GM18870 (cell line): Measurements from ENCODE around the gene USP21.

Experiments
- ATAC-seq: cut with Tn5 transposase; IDR thresholded peaks from one replicate; pipeline ENCODE4 v1.9.1; 2021; ENCODE audit warnings: moderate library complexity; ENCODE audit not compliant: unreplicated experiment

The USP21 gene

DNA sequence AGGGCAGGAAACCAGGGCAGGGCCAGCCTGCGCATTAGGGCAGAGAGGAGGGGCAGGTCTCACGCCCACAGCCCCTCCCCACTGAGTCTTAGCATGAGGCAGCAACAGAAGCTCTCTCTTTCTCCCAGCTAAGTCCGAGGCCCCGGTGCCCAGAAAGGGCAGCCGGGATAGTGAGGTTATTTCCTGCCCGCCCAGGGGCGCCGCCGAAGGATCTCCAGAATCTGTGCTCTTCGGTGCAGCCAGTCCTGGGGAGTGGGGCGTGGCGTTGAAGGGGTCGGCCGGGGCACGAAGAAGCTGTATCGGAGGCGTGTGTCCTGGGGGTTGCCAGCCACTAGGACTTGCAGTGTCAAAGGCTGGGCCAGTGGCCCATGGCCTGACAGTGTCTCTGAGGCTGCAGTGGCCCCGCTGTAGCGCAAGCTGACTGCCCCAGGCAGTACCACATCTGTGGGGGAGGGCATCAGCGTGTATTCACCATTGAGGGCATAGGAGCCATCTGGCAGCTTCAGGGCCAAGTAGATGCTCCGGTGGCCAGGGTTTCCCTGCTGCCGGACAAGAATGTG, 31.7 kb downstream of the USP21 start:
- no peak for ATAC-seq

DNA sequence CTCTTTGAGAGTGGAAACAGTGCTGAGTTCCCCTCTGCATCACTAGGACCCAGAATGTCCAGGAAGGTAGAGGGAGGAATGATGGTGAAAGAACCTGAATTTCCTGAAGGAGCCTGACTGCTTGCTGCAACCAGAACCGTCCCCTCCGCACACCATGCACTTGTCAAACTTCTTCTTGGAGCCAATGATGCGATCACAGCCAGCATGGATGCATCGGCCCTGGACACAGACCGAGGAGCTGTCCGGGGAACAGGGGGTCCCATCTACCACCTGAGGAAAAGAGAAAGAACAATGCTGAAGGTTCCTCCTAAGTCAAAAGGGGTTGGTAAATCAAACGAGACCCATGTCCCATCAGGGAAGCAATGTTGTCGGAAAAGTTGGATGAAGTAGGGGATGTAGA, 32.7 kb downstream of the USP21 start:
- no peak for ATAC-seq

DNA sequence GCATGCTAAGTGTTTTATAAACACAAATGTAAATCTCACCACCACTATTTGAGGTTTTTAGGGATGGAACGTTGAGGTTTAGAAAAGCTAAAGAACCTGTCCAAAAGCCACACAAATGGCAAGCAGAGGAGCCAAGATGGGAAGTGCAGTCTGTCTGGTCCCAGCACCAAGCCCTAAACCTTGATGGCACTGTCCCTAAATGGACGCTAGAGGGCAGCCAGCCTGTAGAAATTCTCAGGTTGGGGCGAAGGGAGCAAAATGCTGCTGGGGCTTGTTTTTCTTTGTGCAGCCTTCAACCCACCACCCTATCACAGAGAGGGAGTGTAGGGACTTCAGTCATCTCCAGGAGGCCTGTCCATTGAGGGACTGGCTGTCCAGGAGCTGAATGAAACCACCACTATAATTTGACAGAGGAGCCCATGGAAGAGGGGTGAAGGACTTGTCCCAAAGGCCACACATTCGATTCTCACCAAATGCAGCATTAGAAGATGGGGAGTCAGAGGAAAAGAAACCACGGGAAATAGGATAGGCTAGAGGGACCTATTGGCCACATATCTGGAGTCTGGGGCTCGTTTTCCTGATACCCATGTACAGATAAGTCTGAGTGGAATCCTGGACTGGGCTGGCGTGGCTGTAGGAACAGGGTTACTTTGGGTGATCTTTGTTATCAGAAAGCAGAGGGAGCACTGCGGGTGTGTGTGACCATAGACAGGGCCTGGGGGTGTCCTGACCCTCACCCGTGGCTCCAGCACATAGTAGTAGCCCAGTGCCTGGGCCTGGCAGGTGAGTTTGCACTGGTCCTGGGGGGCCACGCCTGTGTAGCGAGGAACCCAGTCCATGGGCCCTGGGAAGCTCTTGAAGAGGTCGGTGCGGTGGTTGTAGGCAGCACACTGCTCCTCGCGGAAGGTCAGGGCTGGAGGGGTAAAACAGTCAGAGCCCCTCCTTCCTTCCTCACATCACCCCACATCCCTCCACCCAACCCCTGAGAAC, 33.5 kb downstream of the USP21 start:
- ATAC-seq = peak; percentile 57

DNA sequence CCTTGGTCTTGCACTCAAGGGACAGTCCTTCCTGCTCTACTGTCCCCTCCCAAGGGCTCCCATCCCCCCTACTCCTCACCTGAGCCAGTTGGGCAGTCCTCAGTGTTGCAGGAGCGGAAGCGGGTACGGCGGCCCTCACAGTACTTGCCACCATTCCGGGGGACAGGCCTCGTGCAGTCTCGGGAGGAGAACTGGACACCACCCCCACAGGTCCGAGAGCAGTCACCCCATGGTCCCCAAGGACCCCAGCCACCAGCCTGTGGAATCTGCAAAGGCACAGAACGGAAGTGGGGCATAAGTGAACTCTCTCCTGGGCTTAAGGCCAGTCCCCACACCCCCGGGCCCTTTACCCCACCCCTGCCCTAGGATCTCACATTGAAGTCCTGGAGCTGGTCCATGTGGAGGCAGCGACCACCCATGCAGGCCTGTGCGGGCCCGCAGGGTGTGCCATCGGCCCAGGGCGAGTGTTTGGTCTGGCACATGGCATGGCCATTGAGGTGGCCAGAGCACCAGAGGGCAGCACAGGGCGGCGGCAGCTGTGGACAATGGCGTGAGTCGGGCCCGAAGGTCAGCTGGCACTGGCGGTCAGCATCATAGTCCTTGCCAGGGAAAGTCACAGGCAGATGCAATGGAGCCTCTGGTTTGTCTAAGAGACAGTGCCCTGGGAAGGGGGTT, 34.4 kb downstream of the USP21 start:
- ATAC-seq = no peak

DNA sequence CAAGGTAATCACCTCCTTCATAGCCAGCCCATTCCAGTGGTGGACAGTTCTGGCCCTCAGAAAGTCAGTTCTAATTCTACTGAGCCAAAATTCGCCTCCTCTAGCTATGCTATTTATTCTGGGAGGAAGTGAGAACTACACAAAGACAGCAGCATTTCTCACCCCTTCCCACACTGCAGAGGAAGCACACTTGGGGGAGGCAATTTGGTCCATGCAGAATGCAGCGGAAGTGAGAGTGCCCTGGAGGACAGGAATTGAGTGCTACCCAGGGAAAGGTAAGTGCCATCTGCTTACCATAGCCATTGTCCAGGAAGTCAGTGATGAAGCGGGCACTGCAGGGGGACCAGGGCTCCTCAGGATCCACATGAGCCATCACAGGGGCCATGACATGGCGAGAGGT, 35.9 kb downstream of the USP21 start:
- ATAC-seq = no peak

DNA sequence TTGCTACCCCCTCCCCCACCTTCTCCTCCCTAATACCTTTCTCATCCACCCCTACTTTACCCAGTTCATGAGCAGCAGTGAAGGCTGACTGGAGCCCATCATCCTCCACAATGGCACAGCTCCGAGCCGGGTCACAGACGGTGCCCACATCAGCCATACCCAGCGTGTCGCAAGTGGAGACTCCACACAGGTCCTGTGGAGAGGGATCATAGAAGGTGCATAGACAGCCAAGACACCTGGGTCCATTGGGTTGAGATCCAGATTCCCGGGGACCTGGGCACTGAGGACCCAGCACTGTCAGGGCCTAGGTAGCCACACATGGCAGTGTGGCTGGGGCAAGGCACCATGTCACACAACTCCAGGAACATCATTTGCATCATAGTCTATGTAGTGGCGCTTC, 36.8 kb downstream of the USP21 start:
- ATAC-seq = no peak

DNA sequence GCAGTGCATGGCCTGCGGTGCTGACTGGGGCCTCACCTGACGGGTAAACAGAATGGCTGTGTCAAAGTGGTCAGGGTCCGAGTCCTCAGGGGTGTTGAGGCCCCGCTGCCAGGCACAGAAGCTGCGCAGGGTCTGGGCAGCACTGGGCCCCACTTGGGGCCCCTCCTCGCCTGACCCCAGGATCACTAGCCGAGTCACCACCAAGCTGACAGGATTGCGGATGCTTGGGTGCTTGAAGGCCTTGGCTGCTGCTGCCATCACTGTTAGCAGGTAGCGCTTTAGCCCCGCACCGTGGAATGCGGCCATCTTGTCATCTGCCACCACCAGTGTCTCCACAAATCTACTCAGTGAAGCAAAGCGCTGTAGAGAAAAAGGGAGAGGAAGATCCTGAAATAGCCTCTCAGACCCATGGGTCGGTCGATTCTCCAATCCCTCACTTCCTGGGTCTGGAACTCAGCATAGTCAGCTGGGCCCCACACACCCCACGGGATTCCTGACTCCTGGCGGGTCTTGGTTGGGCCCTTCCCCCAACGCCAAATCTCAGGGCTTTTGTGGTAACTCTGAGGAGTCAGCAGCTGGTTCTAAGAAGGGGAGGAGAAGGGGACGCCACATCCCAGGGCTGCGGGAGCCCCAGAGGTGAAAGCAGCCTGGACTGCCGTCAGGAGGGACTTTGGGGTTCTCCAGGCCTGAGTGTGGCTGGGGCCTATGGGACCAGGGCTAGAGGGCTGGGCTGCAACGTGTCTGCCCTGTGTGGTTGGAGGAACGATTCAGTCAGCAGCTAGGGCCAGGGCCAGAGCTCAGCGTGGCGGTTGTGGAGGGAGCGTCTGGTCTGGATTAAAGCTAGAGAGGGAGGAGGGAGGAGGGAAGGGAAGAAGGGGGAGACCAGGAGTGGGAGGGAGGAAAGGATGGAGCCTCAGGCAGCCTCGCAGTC, 37.5 kb downstream of the USP21 start:
- ATAC-seq = no peak

DNA sequence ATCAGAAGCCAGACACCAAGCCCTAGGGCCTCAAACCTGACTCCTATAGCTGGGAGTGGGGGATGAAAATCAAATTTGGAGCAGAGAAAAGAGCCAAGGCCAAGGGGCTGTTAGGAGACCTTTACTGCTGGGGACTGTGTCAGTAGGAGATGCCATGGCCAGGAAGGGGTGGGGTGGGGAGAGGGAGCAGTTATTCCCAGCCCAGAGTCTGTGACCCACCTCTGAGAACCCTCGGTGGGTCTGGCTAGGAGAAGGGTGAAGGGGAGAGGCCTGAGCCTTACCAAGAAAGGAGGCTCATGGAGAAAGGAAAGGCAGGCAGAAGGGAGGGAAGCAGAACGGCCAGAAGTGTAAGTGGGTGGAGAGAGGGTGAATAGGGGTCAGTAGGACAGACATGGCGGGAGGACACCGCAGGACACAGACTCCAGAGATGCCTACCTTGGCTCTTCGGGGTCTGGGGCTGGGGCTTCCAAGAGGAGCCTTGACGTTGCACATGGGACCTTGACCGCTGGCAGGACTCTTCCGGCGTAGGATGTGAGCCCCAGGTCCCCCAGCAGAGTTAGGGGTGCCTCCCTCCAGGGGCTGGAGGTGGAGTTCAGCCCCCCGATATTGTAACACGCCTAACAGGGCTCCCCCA, 38.4 kb downstream of the USP21 start:
- no peak for ATAC-seq

DNA sequence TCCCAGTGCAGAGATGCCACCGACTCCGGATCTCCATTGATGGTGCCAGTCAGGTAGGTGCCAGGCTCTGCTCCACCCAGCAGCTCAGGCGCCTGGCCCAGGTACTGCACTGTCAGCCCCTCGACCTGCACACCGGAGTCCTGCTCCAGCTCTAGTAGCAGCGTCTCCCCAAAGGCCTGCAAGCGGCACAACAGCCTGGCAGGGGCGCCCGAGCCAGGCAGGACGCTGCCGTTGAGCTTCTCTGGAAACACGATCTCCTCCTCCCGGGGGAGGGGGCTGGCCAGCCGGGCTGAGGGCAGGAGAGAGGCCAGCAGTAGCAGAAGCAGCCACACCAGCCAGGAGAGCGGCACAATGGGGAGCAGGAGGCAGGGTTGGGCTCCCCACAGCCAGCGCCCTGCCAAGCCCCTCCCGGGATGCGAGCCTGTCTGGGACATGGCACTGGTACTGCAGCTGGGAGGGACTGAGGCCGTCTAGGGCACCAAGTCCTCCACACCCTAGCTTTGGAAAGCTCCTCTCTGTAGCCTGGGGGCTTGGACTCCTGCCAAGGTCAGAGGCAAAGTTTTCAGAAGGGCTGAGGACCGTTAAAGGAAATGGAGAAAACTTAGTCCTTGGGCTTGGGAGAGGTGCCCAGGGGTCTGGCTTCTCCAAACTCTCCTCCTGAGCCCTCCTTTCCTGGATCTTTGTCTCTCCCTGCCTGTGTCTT, 39.0 kb downstream of the USP21 start:
- ATAC-seq = no peak

DNA sequence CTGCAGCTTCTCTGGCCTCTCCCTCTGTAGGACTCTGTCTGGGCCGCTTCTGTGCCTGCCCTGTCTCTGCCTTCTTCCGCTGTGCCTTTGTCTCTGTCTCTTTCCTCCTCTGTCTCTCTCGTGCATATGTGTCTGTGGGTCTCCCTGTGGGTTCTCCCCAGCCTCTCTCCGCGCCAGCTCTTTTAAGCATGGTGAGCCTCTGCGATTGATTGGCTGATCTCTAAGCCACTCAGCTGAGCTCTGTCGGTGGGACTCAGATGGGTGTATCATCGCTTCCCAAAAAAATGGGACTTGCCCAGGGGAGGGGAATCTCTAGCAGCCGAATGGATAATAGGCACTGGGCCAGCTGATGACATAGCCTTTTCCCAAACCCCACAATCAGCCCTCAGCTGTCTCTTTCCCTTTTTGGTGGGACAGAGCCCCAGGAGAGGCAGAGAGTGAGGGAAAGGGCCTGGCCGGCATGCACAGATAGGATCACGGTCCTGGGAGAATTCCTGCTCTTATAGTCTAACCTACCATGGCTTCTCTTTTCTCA, 39.7 kb downstream of the USP21 start, which contains the start of gene ADAMTS4:
ADAMTS4 (minus strand) TSS at position 158 of the 535 bp plus-strand sequence. CDS start 427 bp downstream, outside the sequence.
- ATAC-seq = no peak

DNA sequence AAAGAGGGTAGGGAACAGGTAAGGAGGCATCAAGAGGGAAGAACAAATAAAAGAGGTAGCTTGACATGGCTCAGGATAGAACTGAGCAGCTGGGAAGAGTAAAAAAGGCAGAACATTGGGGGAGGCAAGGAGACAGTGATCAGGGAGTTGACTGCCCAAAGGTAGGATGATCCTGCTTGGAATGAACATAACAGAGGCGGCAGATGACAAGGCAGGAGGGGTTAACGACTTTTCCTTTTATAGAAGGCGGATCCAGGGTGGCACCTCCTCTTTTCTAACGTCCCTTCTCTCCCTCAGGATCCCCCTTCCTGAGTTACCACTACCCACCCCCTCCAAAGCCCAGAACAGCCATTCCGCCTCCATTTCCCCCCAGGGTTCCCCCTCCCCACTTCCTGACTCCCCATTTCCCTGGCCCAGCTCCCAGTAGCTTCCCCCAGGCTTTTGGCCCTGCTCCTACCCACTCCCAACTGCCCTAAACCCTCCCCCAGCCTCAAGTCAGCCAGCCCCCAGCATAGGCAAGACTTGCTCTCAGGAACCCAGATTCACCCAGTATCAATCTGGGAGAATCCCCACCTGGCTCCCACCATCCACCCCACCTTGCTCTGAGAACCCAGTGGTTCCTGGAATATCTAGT, 40.3 kb downstream of the USP21 start:
- ATAC-seq = no peak

DNA sequence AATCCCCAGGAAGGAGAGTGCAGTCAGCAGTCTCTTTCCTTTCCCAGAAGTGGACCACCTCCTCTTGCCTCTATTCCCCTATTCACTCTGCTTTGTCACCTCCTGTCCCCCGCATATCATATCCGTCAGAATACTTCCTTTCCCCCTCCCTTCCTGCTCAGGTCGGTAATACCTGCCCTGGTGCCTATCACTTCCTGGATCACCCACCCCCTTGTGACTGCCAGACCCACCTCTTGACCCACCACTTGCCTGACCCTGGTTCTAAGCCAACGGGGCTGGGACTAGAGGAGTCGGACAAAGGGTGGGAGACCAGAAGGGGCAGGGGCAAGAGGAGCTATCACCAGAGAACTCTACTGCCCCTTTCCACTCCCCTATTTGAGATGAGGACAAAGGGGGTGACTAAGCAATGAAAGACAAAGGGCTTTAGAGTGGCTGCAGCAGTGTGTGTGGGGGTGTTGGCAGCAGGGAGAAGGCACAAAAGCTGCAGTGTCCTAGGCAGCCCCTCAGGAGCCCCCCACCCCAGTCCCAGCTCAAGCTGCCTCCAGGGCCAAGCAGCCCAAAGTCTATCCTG, 41.2 kb downstream of the USP21 start:
- ATAC-seq = no peak

DNA sequence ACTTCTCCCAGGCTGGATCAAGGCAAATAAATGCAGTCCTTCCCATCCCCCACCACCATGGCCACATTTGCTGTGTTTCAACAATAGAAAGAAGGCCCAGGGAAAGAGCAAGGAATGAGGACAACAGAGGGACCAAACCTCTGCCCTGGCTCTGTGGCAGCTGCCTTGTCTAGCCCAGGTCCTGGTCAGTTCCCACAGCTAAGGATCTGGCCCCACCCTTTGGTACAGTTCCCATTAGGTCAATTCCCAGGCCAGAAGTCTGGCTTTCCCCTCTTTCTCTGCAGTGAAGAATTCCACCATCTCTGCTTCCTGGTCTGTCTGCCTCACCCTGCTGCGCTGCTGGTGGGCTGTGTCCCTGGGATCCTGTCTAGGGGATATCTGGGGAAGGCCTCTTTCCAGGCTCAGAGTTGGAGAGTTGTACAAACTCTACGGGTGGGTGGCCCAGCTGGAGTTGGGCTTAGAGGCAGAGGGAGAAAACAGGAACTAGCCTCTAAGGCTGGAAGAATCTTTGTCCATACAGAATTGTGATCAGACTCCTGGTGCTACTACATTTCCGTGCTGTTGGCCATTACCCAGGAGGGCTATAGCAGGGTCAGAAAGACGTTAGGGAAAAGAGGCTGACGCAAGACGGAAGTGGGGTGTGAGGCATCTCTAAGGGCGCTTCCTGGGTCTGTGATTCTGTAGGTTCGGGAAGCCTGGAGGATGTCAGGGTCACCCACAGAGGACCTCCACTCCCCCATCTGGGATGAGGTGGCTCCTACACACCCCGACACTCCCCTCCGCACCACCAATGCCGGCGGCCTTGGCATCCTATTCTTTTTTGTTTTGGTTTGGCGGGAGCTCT, 41.9 kb downstream of the USP21 start:
- ATAC-seq = no peak

DNA sequence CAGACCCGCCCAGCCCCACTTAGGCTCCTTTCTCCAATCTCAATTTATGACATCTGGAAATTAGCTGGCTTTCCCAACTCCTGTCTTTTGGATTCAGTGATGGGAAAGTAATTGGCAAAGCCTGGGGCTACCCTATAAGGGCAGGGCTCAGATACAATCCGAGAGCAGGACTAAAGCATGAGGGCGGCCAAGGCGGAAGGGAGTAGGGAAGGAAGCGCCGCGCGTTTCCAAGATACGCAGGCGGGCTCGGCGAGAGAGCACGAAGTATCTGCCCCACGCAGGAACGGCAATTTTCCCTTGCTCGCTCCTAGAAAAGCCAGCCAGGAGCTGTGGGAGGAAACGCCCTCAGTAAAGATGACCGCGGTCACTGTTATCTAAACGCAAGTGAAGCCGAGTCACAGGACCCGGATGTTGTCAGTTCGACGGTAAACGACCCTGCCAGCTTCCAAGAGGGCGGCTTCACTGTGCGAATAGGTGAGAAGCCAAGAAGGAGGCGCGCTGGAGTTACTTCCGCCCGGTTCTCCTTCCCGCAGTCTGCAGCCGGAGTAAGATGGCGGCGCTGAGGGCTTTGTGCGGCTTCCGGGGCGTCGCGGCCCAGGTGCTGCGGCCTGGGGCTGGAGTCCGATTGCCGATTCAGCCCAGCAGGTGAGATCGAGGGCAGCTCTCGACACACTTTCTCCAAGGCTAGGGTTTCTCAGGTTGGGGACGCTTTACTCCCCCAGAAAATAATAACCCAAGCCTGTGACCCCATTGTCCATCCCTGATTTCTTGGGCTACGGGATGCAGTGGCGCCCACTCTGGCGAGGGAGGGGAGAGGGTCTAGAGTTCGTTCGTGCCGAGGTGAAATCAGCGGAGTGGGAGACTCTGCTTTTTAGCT, 42.8 kb downstream of the USP21 start, which contains the start of gene NDUFS2:
NDUFS2 (plus strand) TSS at position 532 of the 877 bp plus-strand sequence; CDS start at position 551, 19 bp downstream.
- peak; percentile 74 for ATAC-seq

DNA sequence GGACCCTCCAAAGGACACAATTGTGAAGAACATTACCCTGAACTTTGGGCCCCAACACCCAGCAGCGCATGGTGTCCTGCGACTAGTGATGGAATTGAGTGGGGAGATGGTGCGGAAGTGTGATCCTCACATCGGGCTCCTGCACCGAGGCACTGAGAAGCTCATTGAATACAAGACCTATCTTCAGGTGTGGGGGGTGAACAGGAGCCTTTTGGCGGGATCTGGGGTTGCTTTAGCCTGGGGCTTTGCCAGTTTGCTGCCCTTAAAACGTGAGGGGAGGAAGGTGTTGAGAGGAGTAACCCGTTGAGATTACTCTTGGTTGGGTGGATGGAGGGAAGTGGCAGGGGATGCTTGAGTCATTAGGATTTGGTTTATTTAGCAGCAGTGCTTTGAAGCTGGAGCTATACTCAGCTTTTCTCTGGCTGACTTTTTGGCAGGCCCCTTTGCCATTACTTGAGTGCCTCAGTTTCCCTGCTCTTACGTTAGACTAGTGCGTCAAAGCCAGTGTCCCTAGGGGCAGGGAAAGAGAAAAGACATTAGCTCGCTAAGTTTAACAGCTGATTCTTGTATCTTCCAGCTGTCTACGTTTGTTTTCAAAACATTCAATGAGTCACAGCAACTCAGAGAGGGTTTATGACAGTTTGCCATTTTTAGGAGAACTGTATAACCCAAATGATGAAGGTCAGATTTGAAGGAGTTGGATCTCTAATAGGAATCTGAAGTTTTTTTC, 47.3 kb downstream of the USP21 start:
- no peak for ATAC-seq

DNA sequence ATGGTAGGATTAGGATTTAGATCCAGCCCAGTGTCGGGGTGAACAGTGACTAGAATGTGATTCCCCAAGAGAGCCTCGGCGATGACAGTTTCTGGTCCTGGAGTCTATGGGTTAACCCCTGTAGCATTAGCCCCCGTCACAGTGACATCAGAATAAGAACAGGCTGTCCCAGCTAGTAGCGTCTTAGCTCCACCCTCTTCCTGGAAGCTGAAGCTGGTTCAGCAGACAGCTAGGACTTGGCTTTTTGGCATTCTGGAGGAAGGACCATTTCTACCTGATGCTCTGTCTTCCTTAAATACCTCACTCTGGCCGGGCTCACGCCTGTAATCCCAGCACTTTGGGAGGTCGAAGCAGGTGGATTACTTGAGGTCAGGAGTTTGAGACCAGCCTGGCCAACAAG, 47.9 kb downstream of the USP21 start:
- ATAC-seq = no peak
